ENCODE results near the gene ZNF316. TPM values are rescaled to one million over a fixed set of nuclear protein-coding genes. Genes with fewer than 3 reads are reported as not detected.

The ZNF316 gene
- total RNA-seq, 2 donors from 2014 or later: 54.4 to 64.6 TPM

- DNase-seq (ENCODE audit: low spot score): no peak
- Histone ChIP-seq H3K9me3 (peaks cover 93% of the 10 kb centered on the region), H3K36me3 (peaks cover 98% of the 10 kb centered on the region), H3K4me3 (peak overlapping the region; percentile 8), H3K27ac (no peak overlapping the region), H3K27me3 (replicated peaks; ENCODE audit: insufficient read depth) (no peaks in the 10 kb centered on the region), H3K4me1 (ENCODE audit: control insufficient read depth in 1 of 2, low read depth in 2 of 2) (no peaks in the 10 kb centered on the region)
- TF ChIP-seq CTCF (IDR thresholded peaks at IDR 0.05): no peak
- ATAC-seq (ENCODE audit: insufficient number of reproducible peaks, low FRiP score, low read depth): no peak
Observed at GRCh38 chr7:6691609-6692106, 54.5 kb downstream of the ZNF316 start.

GRCh38 chr7:6700793-6701192 lies 63.7 kb downstream of the ZNF316 start:
- ATAC-seq (ENCODE audit: insufficient number of reproducible peaks, low FRiP score, low read depth): no peak
- peaks cover 75% of the 10 kb centered on the region for H3K36me3 ChIP-seq

GRCh38 chr7:6701860-6702259 lies 64.7 kb downstream of the ZNF316 start:
- Histone ChIP-seq H3K4me1 (ENCODE audit: control insufficient read depth in 1 of 2, low read depth in 2 of 2) (peaks cover 19 to 28% of the 10 kb centered on the region in 2 donors), H3K27me3 (replicated peaks; ENCODE audit: insufficient read depth) (no peaks in the 10 kb centered on the region), H3K36me3 (peaks cover 64% of the 10 kb centered on the region), H3K9me3 (peaks cover 27% of the 10 kb centered on the region), H3K4me3 (no peak overlapping the region), H3K27ac (no peak overlapping the region)
- DNase-seq (ENCODE audit: low spot score) (no peak), ATAC-seq (ENCODE audit: insufficient number of reproducible peaks, low FRiP score, low read depth) (no peak)
- no peak for TF ChIP-seq CTCF (IDR thresholded peaks at IDR 0.05)

More at GRCh38 chr7:6700793-6701192, 63.7 kb downstream of the ZNF316 start:
- Histone ChIP-seq H3K9me3 (peaks cover 35% of the 10 kb centered on the region), H3K27me3 (replicated peaks; ENCODE audit: insufficient read depth) (no peaks in the 10 kb centered on the region), H3K4me3 (no peak overlapping the region), H3K27ac (no peak overlapping the region), H3K4me1 (ENCODE audit: control insufficient read depth in 1 of 2, low read depth in 2 of 2) (peaks cover 18 to 26% of the 10 kb centered on the region in 2 donors)
- DNase-seq (ENCODE audit: low spot score): no peak
- TF ChIP-seq CTCF (IDR thresholded peaks at IDR 0.05): no peak

Other genes with a start within 250 kb of the ZNF316 start
- gene DAGLB, start 189.4 kb upstream of the ZNF316 start, total RNA-seq: 10 to 100 TPM; 16.5 to 28.6 TPM
- gene KDELR2, start 153.2 kb upstream of the ZNF316 start, total RNA-seq: 100 to 1,000 TPM; 105 to 123 TPM
- gene GRID2IP, start 85.9 kb upstream of the ZNF316 start, total RNA-seq: under 1 TPM; 0.14 to 0.35 TPM
- gene ZDHHC4, start 59.9 kb upstream of the ZNF316 start, total RNA-seq: 100 to 1,000 TPM in 1 of 2 donors, 10 to 100 TPM in 1; 35.3 to 101 TPM
- gene INTS15, start 47.3 kb upstream of the ZNF316 start, total RNA-seq: 10 to 100 TPM; 37.2 to 45.4 TPM
- gene ZNF853, start 21.7 kb upstream of the ZNF316 start, total RNA-seq: 10 to 100 TPM; 12.7 to 31.4 TPM
- gene ZNF12, start 69.6 kb downstream of the ZNF316 start, total RNA-seq: 10 to 100 TPM; 18.5 to 34.2 TPM
- gene RSPH10B2, start 116.8 kb downstream of the ZNF316 start, total RNA-seq: not detected
- 10 to 100 TPM; 33.7 to 76.2 TPM for gene CCZ1B, start 189.0 kb downstream of the ZNF316 start, total RNA-seq

Data from thoracic aorta (tissue), 2 donors.